Heart left ventricle (tissue), 16 donors: ENCODE measurements around the gene MANF. TPM values are rescaled to one million over a fixed set of nuclear protein-coding genes. Genes with fewer than 3 reads are reported as not detected.

ENCODE experiments used
- ATAC-seq, 4 donors: fragments of 200-7000 bp; cut with Tn5 transposase; one replicate each; pipeline ENCODE4 v1.9.1; 2020 to 2022; ENCODE audit warnings: moderate library complexity in 4 of 4, mild to moderate bottlenecking in 3 of 4, moderate number of reproducible peaks in 1 of 4
- DNase-seq, 5 donors: peaks; one replicate each; pipeline ENCODE4 v3.0.0-alpha.2; 2020
- H3K27ac ChIP-seq, 12 donors: fragments of 200-600 bp; sonication (generic) in 4 of 12; one replicate each; pipeline versions ENCODE4 v1.5.0 to v1.8.0; 2016 to 2022; ENCODE audit warnings: mild to moderate bottlenecking in 2 of 12
- H3K27me3 ChIP-seq, 9 donors: fragments of 200-600 bp; sonication (generic) in 2 of 9; one replicate each; pipeline versions ENCODE4 v1.5.1 to v1.8.0; 2016 to 2022; ENCODE audit warnings: mild to moderate bottlenecking in 3 of 9
- H3K36me3 ChIP-seq, 9 donors: fragments of 200-600 bp; sonication (generic) in 2 of 9; one replicate each; pipeline versions ENCODE4 v1.5.0 to v1.8.0; 2018 to 2022; ENCODE audit warnings: mild to moderate bottlenecking in 2 of 9
- H3K4me1 ChIP-seq, 12 donors: fragments of 200-600 bp; sonication (generic) in 4 of 12; one replicate each; pipeline versions ENCODE4 v1.5.0 to v1.8.0; 2016 to 2022; ENCODE audit warnings: mild to moderate bottlenecking in 3 of 12
- H3K4me3 ChIP-seq, 12 donors: fragments of 200-600 bp; sonication (generic) in 4 of 12; one replicate each; pipeline versions ENCODE4 v1.5.0 to v1.8.0; 2017 to 2022; ENCODE audit warnings: mild to moderate bottlenecking in 9 of 12, moderate library complexity in 4 of 12
- H3K9me3 ChIP-seq, 12 donors: fragments of 200-600 bp; sonication (generic) in 4 of 12; one replicate each; pipeline versions ENCODE4 v1.5.0 to v1.8.0; 2016 to 2022; ENCODE audit warnings: mild to moderate bottlenecking in 1 of 12
- CTCF ChIP-seq, 12 donors: fragments of 200-600 bp; sonication (generic) in 4 of 12; IDR thresholded peaks; one replicate each; pipeline versions ENCODE4 v1.5.0 to v1.8.0; 2018 to 2022; ENCODE audit warnings: antibody characterized with exemption in 12 of 12, mild to moderate bottlenecking in 5 of 12
- POLR2A ChIP-seq, 2 donors: fragments of 450-650 bp; IDR thresholded peaks; one replicate each; pipeline ENCODE4 v1.6.1; 2017; ENCODE audit warnings: antibody characterized with exemption in 2 of 2, mild to moderate bottlenecking in 2 of 2, moderate library complexity in 2 of 2
- WGBS, 4 donors: extraction: QIAGEN DNeasy Blood & Tissue Kit in 2 of 4; methylation state at CpG; one replicate each; pipeline versions ENCODE4 v1.1.5 to v1.1.7; 2013 to 2018; 5-methylcytosine and 5-hydroxymethylcytosine counted together
- intact Hi-C, 10 donors: fragments of 100-400 bp; cut with DNase I; formaldehyde crosslinking; loops; one replicate each; pipeline versions ENCODE4 v1.11.1 to v1.14.2; 2022
- polyA plus RNA-seq, 2 donors: library from polyadenylated mRNA; stranded (reverse); fragments of 200-250 nt; gene quantifications; one replicate each; pipeline ENCODE4 v1.2.3, GENCODE V29; 2013
- total RNA-seq, 9 donors: library from RNA; depleted of rRNA in 2 of 9; stranded (reverse); fragments of >200 nt in 2 of 9; fragmentation: NEBNext Ultra II Directional in 3 of 9; extraction: Animal tissue kit (Norgen Biotek cat#: 25700) in 3 of 9; gene quantifications; one replicate each; pipeline versions ENCODE4 v1.1.0 to v1.2.4, GENCODE V29; 2016 to 2023
- donor health status: ischemic (EF 13 %, LVEDD 7.1; RV severe dilation, severe dysfunction).
- donor health status: healthy with polysubstance abuse.
- donor health status: DM: no; HTN: yes; CAD: no.
- donor health status: DM: no; HTN: no; CAD: no.
- donor health status: ischemic (EF 25% LVEDD 6.9; RV normal size, moderate dysfunction).
- donor health status: ischemic (EF 25% LVEDD 5.7; RV mildly dilated, moderate dysfunction).
- donor health status: healthy.
- donor health status: DM: yes; HTN: yes; CAD: no.
- donor health status: ischemic (EF 35%, LVEDD 5.7; RV mildly dilated, moderate dysfunction).
- donor health status: nonischemic (EF 11% LVEDD 7.7; RV severe dilation, severe dysfunction).
- donor health status: DM: yes; HTN: yes; CAD: no.
- donor health status: PGD.
- donor health status: ischemic (EF 29% LVEDD 5.4; RV normal size, mild dysfunction).
- donor health status: nonischemic (EF 23%, LVEDD 6.1; RV moderate dilation, normal function).

MANF gene
- total and polyA plus RNA-seq, 11 donors: 21.2 to 130 (median 47.5) TPM

GRCh38 chr3:51382947-51383578 lies 2.0 kb upstream of the MANF start:
- Histone ChIP-seq H3K4me3 (no peak overlapping the region), H3K27me3 (no peaks in the 10 kb centered on the region), H3K9me3 (no peaks in the 10 kb centered on the region), H3K27ac (no peak overlapping the region), H3K4me1 (peaks cover 12 to 38% (median 30%) of the 10 kb centered on the region in 12 donors), H3K36me3 (peaks cover 0 to 14% (median 9%) of the 10 kb centered on the region in 9 donors)
- intact Hi-C loops: loop anchor here in 7 of 10 donors (5.0 to 10.0 kb wide), 7 partner anchors 292 to 1038 kb away; partner anchors contain the start of genes CYB561D2 (in 1 of the 7), DOCK3 (in 1 of the 7), NPRL2 (in 1 of the 7) and RASSF1 (in 1 of the 7)
- ATAC-seq: no peak
- no peak for TF ChIP-seq CTCF (IDR thresholded peaks at IDR 0.05)
- no peak for TF ChIP-seq POLR2A (IDR thresholded peaks at IDR 0.05)
- 89 to 96% (median 93%) methylated on average over 3 of the region's 3 CpGs for WGBS, 4 donors
- no peak for DNase-seq

- DNase-seq: peak in 2 of 5 donors; percentile 45 to 68
- whole genome bisulfite sequencing, 4 donors: 0 to 2% (median 1%) methylated on average over 14 to 29 of the region's 29 CpGs
Observed at GRCh38 chr3:51384055-51384725, 901 bp upstream of the MANF start.

GRCh38 chr3:51385621-51386091 lies 565 bp downstream of the MANF start:
- Histone ChIP-seq H3K27me3 (no peaks in the 10 kb centered on the region), H3K36me3 (peaks cover 0 to 34% (median 27%) of the 10 kb centered on the region in 9 donors), H3K27ac (peak overlapping the region; percentile 45 to 97 (median 89)), H3K9me3 (no peaks in the 10 kb centered on the region), H3K4me3 (peak overlapping the region; percentile 62 to 97 (median 82)), H3K4me1 (peaks cover 18 to 58% (median 45%) of the 10 kb centered on the region in 12 donors)
- TF ChIP-seq CTCF (IDR thresholded peaks at IDR 0.05) (no peak), POLR2A (IDR thresholded peaks at IDR 0.05) (no peak)
- ATAC-seq (no peak), DNase-seq (no peak)
- intact Hi-C loops: loop anchor here in 8 of 10 donors (5.0 to 10.0 kb wide), 9 partner anchors 289 to 1041 kb away; partner anchors contain the start of genes MAPKAPK3 (in 6 of the 8), C3orf18 (in 1 of the 8), CYB561D2 (in 1 of the 8) and DOCK3 (in 1 of the 8)
- WGBS, 4 donors: 2 to 5% (median 4%) methylated on average over 17 to 18 of the region's 18 CpGs

More at GRCh38 chr3:51384055-51384725, 901 bp upstream of the MANF start:
- Histone ChIP-seq H3K9me3 (no peaks in the 10 kb centered on the region), H3K36me3 (peaks cover 0 to 26% (median 20%) of the 10 kb centered on the region in 9 donors), H3K4me1 (peaks cover 12 to 46% (median 32%) of the 10 kb centered on the region in 12 donors), H3K27ac (peak overlapping the region; percentile 84 to 97 (median 94)), H3K27me3 (no peaks in the 10 kb centered on the region), H3K4me3 (peak overlapping the region; percentile 64 to 97 (median 81))
- intact Hi-C loops: loop anchor here in 7 of 10 donors (5.0 to 10.0 kb wide), 7 partner anchors 291 to 1039 kb away; partner anchors contain the start of genes CYB561D2 (in 1 of the 7), DOCK3 (in 1 of the 7), NPRL2 (in 1 of the 7) and RASSF1 (in 1 of the 7)
- no peak for TF ChIP-seq CTCF (IDR thresholded peaks at IDR 0.05)
- TF ChIP-seq POLR2A (IDR thresholded peaks at IDR 0.05): no peak
- peak; percentile 18 to 47 (median 30) for ATAC-seq
